ENCODE measurements around the gene TTL. TPM values are rescaled to one million over a fixed set of nuclear protein-coding genes. Genes with fewer than 3 reads are reported as not detected.
"Not testable (repeated sequence)": the region's sequence is repeated elsewhere in the genome, so short reads cannot be mapped to it uniquely, and the experiment has no call there.

Gene TTL
- polyA plus RNA-seq, 1 donor, result 46.5 TPM

- DNase-seq, result no peak
Measured at GRCh38 chr2:112476434-112476833, 5.5 kb upstream of the TTL start.

GRCh38 chr2:112480530-112481049 lies 1.4 kb upstream of the TTL start:
- no peak for DNase-seq

- peak; percentile 86 for DNase-seq
Measured at GRCh38 chr2:112481050-112481527, 867 bp upstream of the TTL start.

- peak; percentile 23 for DNase-seq
Measured at GRCh38 chr2:112482309-112483041, 519 bp downstream of the TTL start.

GRCh38 chr2:112483042-112483473 lies 1.1 kb downstream of the TTL start:
- no peak for DNase-seq

GRCh38 chr2:112483831-112484230 lies 1.9 kb downstream of the TTL start:
- DNase-seq, result no peak

- DNase-seq, result no peak
Measured at GRCh38 chr2:112485849-112486248, 3.9 kb downstream of the TTL start.

GRCh38 chr2:112486895-112487294 lies 4.9 kb downstream of the TTL start:
- no peak for DNase-seq

- DNase-seq, result no peak
Measured at GRCh38 chr2:112487444-112487961, 5.5 kb downstream of the TTL start.

- no peak for DNase-seq
Measured at GRCh38 chr2:112488201-112488600, 6.2 kb downstream of the TTL start.

- no peak for DNase-seq
Measured at GRCh38 chr2:112491946-112492345, 10.0 kb downstream of the TTL start.

GRCh38 chr2:112493048-112493447 lies 11.1 kb downstream of the TTL start:
- DNase-seq, result no peak

- DNase-seq, result no peak
Measured at GRCh38 chr2:112493858-112494648, 12.1 kb downstream of the TTL start.

- no peak for DNase-seq
Measured at GRCh38 chr2:112494828-112495227, 12.9 kb downstream of the TTL start.

GRCh38 chr2:112495878-112496277 lies 13.9 kb downstream of the TTL start:
- DNase-seq, result not testable (repeated sequence)

- DNase-seq, result not testable (repeated sequence)
Measured at GRCh38 chr2:112500850-112501484, 19.0 kb downstream of the TTL start.

GRCh38 chr2:112509239-112509998 lies 27.5 kb downstream of the TTL start:
- not testable (repeated sequence) for DNase-seq

GRCh38 chr2:112516801-112517200 lies 34.8 kb downstream of the TTL start:
- DNase-seq, result no peak

- DNase-seq, result no peak
Measured at GRCh38 chr2:112518807-112519206, 36.9 kb downstream of the TTL start.

- DNase-seq, result no peak
Measured at GRCh38 chr2:112519506-112519905, 37.5 kb downstream of the TTL start.

- DNase-seq, result no peak
Measured at GRCh38 chr2:112520234-112520783, 38.4 kb downstream of the TTL start.
